ENCODE data around the gene SLC28A1. TPM values are rescaled to one million over a fixed set of nuclear protein-coding genes. Genes with fewer than 3 reads are reported as not detected.

The SLC28A1 gene
- total RNA-seq, 1 experiment from 2014 or later: not detected

GRCh38 chr15:84894736-84895425 lies 10.4 kb downstream of the SLC28A1 start:
- ATAC-seq (0 out of 2 replicates have a peak, but pooled peaks have one; percentile 47), DNase-seq (ENCODE audit: low read depth, low spot score) (no peak)
- Histone ChIP-seq H3K27me3 (ENCODE audit: control insufficient read depth, insufficient read depth, low read length) (no peaks in the 10 kb centered on the region), H3K4me1 (ENCODE audit: control insufficient read depth, insufficient read depth, low read length) (no peaks in the 10 kb centered on the region), H3K27ac (ENCODE audit: low read length) (no peak overlapping the region), H3K9me3 (ENCODE audit: control insufficient read depth, insufficient read depth, low read depth, low read length) (no peaks in the 10 kb centered on the region), H3K36me3 (ENCODE audit: control insufficient read depth, insufficient read depth, low read length) (no peaks in the 10 kb centered on the region), H3K4me3 (ENCODE audit: low read depth in 2 of 2, low read length in 2 of 2) (no peak overlapping the region)
- ChIA-PET POLR2A (no interaction called here), CTCF (no interaction called here)
- TF ChIP-seq REST (IDR thresholded peaks at IDR 0.05; ENCODE audit: insufficient read depth in 1 of 2, low read depth in 2 of 2, low read length in 1 of 2): no peak
- no peak for TF ChIP-seq SIN3A (IDR thresholded peaks at IDR 0.05; ENCODE audit: borderline replicate concordance, insufficient read depth, low read depth, low read length)
- no peak for TF ChIP-seq POLR2AphosphoS5 (IDR thresholded peaks at IDR 0.05; ENCODE audit: low read depth, low read length)
- TF ChIP-seq CTCF (IDR thresholded peaks at IDR 0.05): no peak
- no peak for TF ChIP-seq TCF7L2 (IDR thresholded peaks at IDR 0.05; ENCODE audit: low read depth, low read length)
- intact Hi-C loops (cut with micrococcal nuclease; ENCODE audit: unreplicated experiment) (no loop called here), in situ Hi-C loops (cut with HindIII; ENCODE audit: low pct_unique_long_range_greater_than_20kb, low sequenced_read_pairs) (no loop called here)
- BruUV-seq (replicated peaks): no TSS peak

GRCh38 chr15:84898761-84899160 lies 14.3 kb downstream of the SLC28A1 start:
- BruUV-seq (replicated peaks): no TSS peak
- DNase-seq (ENCODE audit: low read depth, low spot score) (no peak), ATAC-seq (no peak)
- TF ChIP-seq CTCF (IDR thresholded peaks at IDR 0.05) (no peak), REST (IDR thresholded peaks at IDR 0.05; ENCODE audit: insufficient read depth in 1 of 2, low read depth in 2 of 2, low read length in 1 of 2) (no peak), TCF7L2 (IDR thresholded peaks at IDR 0.05; ENCODE audit: low read depth, low read length) (no peak), SIN3A (IDR thresholded peaks at IDR 0.05; ENCODE audit: borderline replicate concordance, insufficient read depth, low read depth, low read length) (no peak), POLR2AphosphoS5 (IDR thresholded peaks at IDR 0.05; ENCODE audit: low read depth, low read length) (no peak)
- no peaks in the 10 kb centered on the region for H3K9me3 ChIP-seq (ENCODE audit: control insufficient read depth, insufficient read depth, low read depth, low read length)
- intact Hi-C loops (cut with micrococcal nuclease; ENCODE audit: unreplicated experiment): no loop called here
- no peak overlapping the region for H3K27ac ChIP-seq (ENCODE audit: low read length)
- H3K27me3 ChIP-seq (ENCODE audit: control insufficient read depth, insufficient read depth, low read length): no peaks in the 10 kb centered on the region
- H3K4me1 ChIP-seq (ENCODE audit: control insufficient read depth, insufficient read depth, low read length): no peaks in the 10 kb centered on the region
- ChIA-PET POLR2A (interaction anchor here (0.6 kb wide), 1 partner anchor 213 kb away, joined by 7 read pairs; no protein-coding TSS in a partner anchor), CTCF (no interaction called here)
- in situ Hi-C loops (cut with HindIII; ENCODE audit: low pct_unique_long_range_greater_than_20kb, low sequenced_read_pairs): no loop called here
- no peak overlapping the region for H3K4me3 ChIP-seq (ENCODE audit: low read depth in 2 of 2, low read length in 2 of 2)
- no peaks in the 10 kb centered on the region for H3K36me3 ChIP-seq (ENCODE audit: control insufficient read depth, insufficient read depth, low read length)

Data from Panc1 (cell line).